IMR-90 (cell line): ENCODE results near the gene ANKRD45. TPM values are rescaled to one million over a fixed set of nuclear protein-coding genes. Genes with fewer than 3 reads are reported as not detected.

Experiments
- ATAC-seq: fragments of 200-7000 bp; cut with Tn5 transposase; 2 replicates; pipeline ENCODE4 v1.9.1; 2020; ENCODE audit warnings: low read depth, mild to moderate bottlenecking, moderate library complexity
- BruUV-seq: library from RNA; stranded (reverse); fragments of 400-500 nt; replicated peaks from 2 replicates; lab custom pipeline; 2021; lab: Mats Ljungman, UMichigan
- CTCF ChIA-PET: fragments of 300-600 bp; formaldehyde crosslinking; extraction: SDS; loops from one replicate; lab custom pipeline; 2021; ENCODE audit warnings: antibody characterized with exemption; lab: Yijun Ruan, JAX
- POLR2A ChIA-PET: fragments of 300-600 bp; sonication (Branson Sonifier 250); formaldehyde crosslinking; loops from one replicate; lab custom pipeline; 2022; ENCODE audit warnings: antibody characterized with exemption; ENCODE audit not compliant: unreplicated experiment; lab: Charles Lee
- DNase-seq: peaks from one replicate; pipeline ENCODE4 v3.0.0; 2013
- H2AFZ ChIP-seq: replicated peaks from 2 replicates; pipeline ENCODE3; 2013; ENCODE audit warnings: low read length, mild to moderate bottlenecking; ENCODE audit not compliant: poor library complexity
- H2AK5ac ChIP-seq: 2 replicates; pipeline ENCODE4 v1.6.1; 2013; ENCODE audit warnings: low read depth, low read length, inconsistent platforms
- H2AK9ac ChIP-seq: replicated peaks from 2 replicates; pipeline ENCODE3; 2013; ENCODE audit warnings: mild to moderate bottlenecking, low read depth, low read length, moderate library complexity; ENCODE audit not compliant: poor library complexity
- H2BK120ac ChIP-seq: 2 replicates; pipeline ENCODE4 v1.6.1; 2013; ENCODE audit warnings: low read depth, low read length, inconsistent platforms
- H2BK15ac ChIP-seq: 3 replicates; pipeline ENCODE4 v1.6.1; 2013; ENCODE audit warnings: low read depth, low read length, inconsistent platforms
- H2BK20ac ChIP-seq: 2 replicates; pipeline ENCODE4 v1.6.1; 2013; ENCODE audit warnings: low read depth, mild to moderate bottlenecking, inconsistent platforms, low read length, moderate library complexity
- H2BK5ac ChIP-seq: 2 replicates; pipeline ENCODE4 v1.6.1; 2013; ENCODE audit warnings: mild to moderate bottlenecking, low read depth, low read length, inconsistent platforms; ENCODE audit not compliant: poor library complexity, severe bottlenecking
- H3K14ac ChIP-seq: replicated peaks from 2 replicates; pipeline ENCODE4 v1.6.1; 2013; ENCODE audit warnings: low read depth, low read length, inconsistent platforms
- H3K18ac ChIP-seq: 2 replicates; pipeline ENCODE4 v1.6.1; 2013; ENCODE audit warnings: low read depth, low read length, control low read depth
- H3K23ac ChIP-seq: 2 replicates; pipeline ENCODE4 v1.6.1; 2013; ENCODE audit warnings: low read depth, low read length, inconsistent platforms
- H3K27ac ChIP-seq: 2 replicates; pipeline ENCODE4 v1.5.1; 2013; ENCODE audit warnings: mild to moderate bottlenecking, control low read depth, low read length; ENCODE audit not compliant: insufficient read depth
- H3K27me3 ChIP-seq: 2 replicates; pipeline ENCODE4 v1.6.1; 2013; ENCODE audit warnings: low read length; ENCODE audit not compliant: control insufficient read depth, insufficient read depth
- H3K36me3 ChIP-seq: 2 replicates; pipeline ENCODE4 v1.6.1; 2013; ENCODE audit warnings: low read length, mixed read lengths; ENCODE audit not compliant: control insufficient read depth, insufficient read depth
- H3K4ac ChIP-seq: 2 replicates; pipeline ENCODE4 v1.6.1; 2013; ENCODE audit warnings: low read depth, low read length, inconsistent platforms
- H3K4me1 ChIP-seq: 2 replicates; pipeline ENCODE4 v1.6.1; 2013; ENCODE audit warnings: low read length, mixed read lengths; ENCODE audit not compliant: control insufficient read depth, insufficient read depth
- H3K4me2 ChIP-seq: 2 replicates; pipeline ENCODE4 v1.6.1; 2013; ENCODE audit warnings: low read depth, mild to moderate bottlenecking, control low read depth, low read length, moderate library complexity
- H3K4me3 ChIP-seq: 2 replicates; pipeline ENCODE4 v1.5.1; 2013; ENCODE audit warnings: low read depth, mild to moderate bottlenecking, control low read depth, low read length, moderate library complexity; ENCODE audit not compliant: insufficient read depth
- H3K56ac ChIP-seq: 2 replicates; pipeline ENCODE4 v1.6.1; 2013; ENCODE audit warnings: low read length, inconsistent platforms; ENCODE audit not compliant: insufficient read depth; ENCODE audit errors: extremely low read depth
- H3K79me1 ChIP-seq, 2 experiments: 2 replicates each; pipeline ENCODE4 v1.6.1; 2013; ENCODE audit warnings: low read length in 2 of 2, inconsistent platforms in 1 of 2, low read depth in 1 of 2
- H3K9ac ChIP-seq: 2 replicates; pipeline ENCODE4 v1.6.1; 2013; ENCODE audit warnings: low read depth, low read length, control low read depth
- H3K9me1 ChIP-seq: 2 replicates; pipeline ENCODE4 v1.6.1; 2013; ENCODE audit warnings: low read length, inconsistent platforms; ENCODE audit not compliant: insufficient read depth
- H3K9me3 ChIP-seq: 2 replicates; pipeline ENCODE4 v1.6.1; 2013; ENCODE audit warnings: low read length; ENCODE audit not compliant: control insufficient read depth, insufficient read depth
- H4K20me1 ChIP-seq: 2 replicates; pipeline ENCODE4 v1.6.1; 2013; ENCODE audit warnings: low read length, inconsistent platforms; ENCODE audit not compliant: insufficient read depth
- H4K5ac ChIP-seq: 2 replicates; pipeline ENCODE4 v1.6.1; 2013; ENCODE audit warnings: mild to moderate bottlenecking, low read depth, low read length, control low read depth
- H4K8ac ChIP-seq, 2 experiments: 2 replicates each; pipeline ENCODE4 v1.6.1; 2013; ENCODE audit warnings: low read depth in 2 of 2, low read length in 2 of 2, control low read depth in 1 of 2, inconsistent platforms in 1 of 2
- H4K91ac ChIP-seq: 2 replicates; pipeline ENCODE4 v1.6.1; 2013; ENCODE audit warnings: low read depth, low read length, inconsistent platforms; ENCODE audit not compliant: insufficient read depth
- BHLHE40 ChIP-seq: fragments of 150-350 bp; IDR thresholded peaks from 2 replicates; pipeline ENCODE4 v1.6.1; 2016; ENCODE audit warnings: mild to moderate bottlenecking, low read depth, low read length
- CTCF ChIP-seq: conservative IDR thresholded peaks from 2 replicates; pipeline ENCODE4 v1.5.1; 2012; ENCODE audit warnings: mild to moderate bottlenecking, low read depth, low read length, improper control_type of control experiment
- ELK1 ChIP-seq: fragments of 150-350 bp; IDR thresholded peaks from 2 replicates; pipeline ENCODE4 v1.6.1; 2016; ENCODE audit warnings: low read depth, mild to moderate bottlenecking, low read length, moderate library complexity, borderline replicate concordance
- FOS ChIP-seq: fragments of 150-350 bp; IDR thresholded peaks from 2 replicates; pipeline ENCODE4 v1.6.1; 2016; ENCODE audit warnings: low read depth, low read length
- MAZ ChIP-seq: IDR thresholded peaks from 2 replicates; pipeline ENCODE4 v1.6.1; 2012; ENCODE audit warnings: low read depth, mild to moderate bottlenecking, low read length, improper control_type of control experiment, moderate library complexity, borderline replicate concordance
- MXI1 ChIP-seq: IDR thresholded peaks from 2 replicates; pipeline ENCODE4 v1.6.1; 2012; ENCODE audit warnings: low read depth, mild to moderate bottlenecking, low read length, moderate library complexity, borderline replicate concordance
- RAD21 ChIP-seq: IDR thresholded peaks from 2 replicates; pipeline ENCODE4 v1.6.1; 2012; ENCODE audit warnings: low read length, improper control_type of control experiment
- RCOR1 ChIP-seq: IDR thresholded peaks from 2 replicates; pipeline ENCODE4 v1.6.1; 2012; ENCODE audit warnings: mild to moderate bottlenecking, low read length, improper control_type of control experiment; ENCODE audit not compliant: insufficient replicate concordance
- RFX5 ChIP-seq: IDR thresholded peaks from 2 replicates; pipeline ENCODE4 v1.8.0; 2012; ENCODE audit warnings: low read depth, mild to moderate bottlenecking, low read length, moderate library complexity
- SMC3 ChIP-seq: fragments of 150-350 bp; IDR thresholded peaks from 2 replicates; pipeline ENCODE4 v1.6.1; 2016; ENCODE audit warnings: low read depth, mild to moderate bottlenecking, antibody characterized with exemption, low read length, moderate library complexity
- WGBS, 2 experiments: methylation state at CpG; one replicate each; pipeline versions ENCODE4 v1.1.5 to v1.1.7; 2013; ENCODE audit warnings: missing lambda C conversion rate in 2 of 2; ENCODE audit not compliant: insufficient read length in 1 of 2; ENCODE audit errors: extremely low coverage in 2 of 2; 5-methylcytosine and 5-hydroxymethylcytosine counted together
- dilution Hi-C: fragments of 300-500 bp; cut with HindIII; formaldehyde crosslinking; loops from one replicate; pipeline ENCODE4 v1.14.3; 2018; ENCODE audit warnings: low sequenced_read_pairs; ENCODE audit not compliant: unreplicated experiment
- in situ Hi-C: fragments of 300-500 bp; cut with MboI; formaldehyde crosslinking; loops from 3 replicates; pipeline ENCODE4 v1.14.3; 2019; ENCODE audit warnings: low sequenced_read_pairs, inconsistent platforms, mixed read lengths
- intact Hi-C: fragments of 100-400 bp; cut with micrococcal nuclease; formaldehyde crosslinking; loops from 2 replicates; pipeline ENCODE4 v1.10.0; 2022
- polyA plus RNA-seq, 3 experiments: library from polyadenylated mRNA; depleted of rRNA; stranded (reverse); fragments of >200 nt; gene quantifications; 2 replicates each; pipeline ENCODE4 v1.2.3, GENCODE V29; 2012; ENCODE audit warnings: low replicate concordance in 1 of 3
- total RNA-seq: library from RNA; depleted of rRNA; stranded (reverse); fragments of >200 nt; gene quantifications from 2 replicates; pipeline ENCODE4 v1.2.3, GENCODE V29; 2012

ANKRD45 gene
- total and polyA plus RNA-seq, 2 of the 4 experiments (the other 2 are of a cell fraction) = under 0.01 TPM; not detected in 1

GRCh38 chr1:173596097-173596825 lies 73.4 kb downstream of the ANKRD45 start:
- Histone ChIP-seq H3K79me1 (no peaks in the 10 kb centered on the region), H2BK15ac (no peak overlapping the region), H2BK20ac (no peak overlapping the region), H2AK9ac (no peak overlapping the region), H4K5ac (no peak overlapping the region), H3K27ac (no peak overlapping the region), H3K27me3 (no peaks in the 10 kb centered on the region), H3K36me3 (no peaks in the 10 kb centered on the region), H3K18ac (no peak overlapping the region), H3K9me3 (no peaks in the 10 kb centered on the region), H3K23ac (no peak overlapping the region), H3K4ac (no peak overlapping the region), H3K4me1 (no peaks in the 10 kb centered on the region), H3K9ac (no peak overlapping the region), H4K8ac (no peak overlapping the region), H3K9me1 (no peaks in the 10 kb centered on the region), H2BK5ac (no peak overlapping the region), H3K56ac (no peak overlapping the region), H3K4me3 (no peak overlapping the region), H2BK120ac (no peak overlapping the region), H2AK5ac (no peak overlapping the region), H2AFZ (no peak overlapping the region), H4K20me1 (no peaks in the 10 kb centered on the region), H4K91ac (no peak overlapping the region), H3K4me2 (no peak overlapping the region), H3K14ac (no peak overlapping the region)
- WGBS, 2 experiments = no CpG with 5 or more reads among the region's 3 CpGs
- dilution Hi-C loops (no loop called here), in situ Hi-C loops (no loop called here), intact Hi-C loops (no loop called here)
- ATAC-seq (no peak), DNase-seq (no peak)
- ChIA-PET CTCF (no interaction called here), POLR2A (no interaction called here)
- TF ChIP-seq SMC3 (no peak), RAD21 (no peak), BHLHE40 (no peak), FOS (no peak), MXI1 (no peak), RCOR1 (no peak), MAZ (no peak), ELK1 (no peak), RFX5 (no peak), CTCF (no peak)
- BruUV-seq = no TSS peak
